ENCODE results near the gene SRPK2.

The SRPK2 gene

GRCh38 chr7:105097619-105098018 lies 291.1 kb downstream of the SRPK2 start:
- DNase-seq (ENCODE audit: low read depth) = no peak

GRCh38 chr7:105096306-105096705 lies 292.4 kb downstream of the SRPK2 start:
- DNase-seq (ENCODE audit: low read depth) = no peak

GRCh38 chr7:105094966-105095365 lies 293.8 kb downstream of the SRPK2 start:
- DNase-seq (ENCODE audit: low read depth) = no peak

DNA sequence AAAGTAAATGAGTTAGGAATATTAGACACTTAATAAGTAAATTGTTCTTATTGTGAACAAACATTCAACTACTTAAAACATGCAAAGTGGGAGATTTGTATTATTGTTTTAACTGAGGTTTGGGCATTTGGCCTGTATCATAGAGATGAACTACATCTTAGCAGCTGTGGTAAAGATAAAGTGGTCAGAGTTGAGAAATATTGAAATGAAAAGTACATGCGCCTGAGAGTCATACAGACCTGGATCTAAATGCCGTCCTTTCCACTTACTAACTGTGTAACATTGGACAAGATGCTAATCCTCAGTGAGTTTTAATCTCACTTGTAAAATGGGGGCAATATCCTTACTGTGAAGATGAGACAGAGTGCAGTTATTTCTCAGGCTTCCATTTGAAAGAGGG lies 300.3 kb downstream of the SRPK2 start:
- no peak for DNase-seq (ENCODE audit: low read depth)

DNA sequence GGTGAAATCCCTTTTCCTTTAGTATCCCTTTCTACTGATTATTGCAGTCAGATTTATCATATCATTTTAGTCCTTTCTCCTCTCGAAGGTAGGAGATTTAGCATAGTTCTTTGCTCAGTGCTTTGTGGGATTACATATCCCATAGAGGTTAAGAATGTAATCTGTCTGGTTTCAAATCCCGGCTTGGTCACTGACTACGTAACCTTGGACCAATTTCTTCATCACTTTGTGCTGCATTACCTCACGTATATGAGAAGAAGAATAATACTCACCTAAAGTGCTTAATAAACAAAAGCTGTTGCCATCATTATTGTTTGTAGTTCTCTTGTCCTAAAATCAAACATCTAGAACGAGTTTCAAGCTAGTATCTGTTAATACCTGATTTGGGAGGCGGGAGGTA lies 300.7 kb downstream of the SRPK2 start:
- DNase-seq (ENCODE audit: low read depth) = no peak

DNA sequence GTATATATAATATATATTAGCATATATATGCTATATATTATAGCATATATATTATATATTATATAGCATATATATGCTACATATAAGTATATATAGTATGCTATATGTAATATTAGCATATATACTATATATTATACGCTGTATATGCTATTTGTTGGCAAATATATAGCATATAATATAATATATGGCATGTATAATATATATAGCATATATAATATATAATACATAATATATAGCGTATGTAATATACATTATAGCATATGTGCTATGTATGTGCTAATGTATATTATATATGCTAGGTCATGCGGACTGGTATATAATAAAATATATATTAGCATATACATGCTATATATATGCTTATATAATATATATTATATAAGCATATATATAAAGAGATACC lies 301.9 kb downstream of the SRPK2 start:
- no peak for DNase-seq (ENCODE audit: low read depth)

DNA sequence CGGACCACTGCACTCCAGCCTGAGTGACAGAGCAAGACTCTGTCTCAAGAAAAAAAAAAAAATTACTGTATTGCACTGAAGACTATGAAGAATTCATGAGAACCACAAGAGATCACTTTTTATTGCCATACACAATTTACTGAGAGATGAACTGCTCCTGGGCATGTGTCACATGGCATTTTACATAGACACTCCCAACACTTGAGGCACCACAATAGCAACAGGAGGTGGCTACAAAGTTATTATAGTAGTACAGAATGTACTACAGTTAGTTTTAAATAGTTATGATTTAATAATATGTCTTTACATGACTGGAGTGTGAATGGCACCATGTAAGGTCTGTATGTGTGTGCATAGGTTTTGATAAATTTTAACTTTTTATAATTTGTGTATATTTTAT lies 304.1 kb downstream of the SRPK2 start:
- no peak for DNase-seq (ENCODE audit: low read depth)

DNA sequence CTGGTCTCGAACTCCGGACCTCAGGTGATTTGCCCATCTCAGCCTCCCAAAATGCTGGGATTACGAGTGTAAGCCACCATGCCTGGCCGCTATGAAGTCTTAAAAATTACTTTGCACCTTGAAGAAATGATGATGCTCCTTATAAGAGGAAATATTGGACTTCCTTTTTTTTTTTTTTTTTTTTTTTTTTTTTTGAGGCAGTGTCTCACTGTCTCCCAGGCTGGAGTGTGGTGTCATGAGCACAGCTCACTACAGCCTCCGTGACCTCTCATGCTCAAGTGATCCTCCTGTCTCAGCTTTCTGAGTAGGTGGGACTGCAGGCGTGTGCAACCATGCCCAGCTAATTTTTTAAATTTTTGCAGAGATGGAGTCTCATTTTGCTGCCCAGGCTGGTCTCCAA lies 309.4 kb downstream of the SRPK2 start:
- DNase-seq (ENCODE audit: low read depth) = no peak

DNA sequence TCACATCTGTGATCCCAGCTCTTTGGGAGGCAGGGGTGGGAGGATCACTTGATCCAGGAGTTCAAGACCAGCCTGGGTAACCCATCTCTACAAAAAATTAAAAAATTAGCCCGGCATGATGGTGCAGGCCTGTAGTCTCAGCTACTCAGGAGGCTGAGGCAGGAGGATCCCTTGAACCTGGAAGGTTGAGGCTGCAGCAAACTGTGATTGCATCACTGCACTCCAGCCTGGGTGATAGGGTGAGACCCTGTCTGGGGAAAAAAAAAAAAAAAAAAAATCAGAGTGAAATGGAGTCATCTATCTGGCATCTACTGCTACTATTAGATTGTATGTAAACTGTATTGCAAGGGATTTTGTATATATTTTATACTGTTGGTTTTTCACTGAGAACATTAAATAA lies 315.6 kb downstream of the SRPK2 start:
- DNase-seq (ENCODE audit: low read depth) = no peak

DNA sequence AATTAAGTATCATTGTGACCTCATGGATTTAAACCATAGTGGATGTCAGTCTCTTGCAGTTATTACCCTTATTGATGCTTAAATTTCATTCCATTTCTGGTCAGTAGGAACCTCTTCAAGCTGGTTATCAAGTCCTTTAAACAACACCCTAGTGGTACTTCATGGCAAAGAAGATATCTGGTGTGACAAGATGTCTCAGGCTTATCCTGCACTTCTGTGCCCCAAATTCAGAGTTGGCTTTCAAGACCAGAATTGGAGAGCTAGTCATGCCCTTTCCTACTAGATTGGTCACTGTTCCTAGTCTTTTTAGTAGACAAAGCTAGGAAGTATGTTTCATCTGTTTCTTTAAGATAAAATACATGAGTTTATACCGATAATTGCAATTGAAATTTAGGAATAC lies 319.8 kb downstream of the SRPK2 start:
- DNase-seq (ENCODE audit: low read depth) = no peak

GRCh38 chr7:105067691-105068090 lies 321.0 kb downstream of the SRPK2 start:
- no peak for DNase-seq (ENCODE audit: low read depth)

All from stimulated activated CD4-positive, alpha-beta T cell treated with anti-CD3 and anti-CD28 coated beads, Interleukin-2, amount 100 ng/mL, for 4 hours (primary cell).